Fibroblast of skin of left quadriceps (primary cell): ENCODE data around the gene ADCY1.
A peak's percentile ranks its signal among the peaks of the same experiment; 100 is the strongest.
"Not testable (repeated sequence)": the region's sequence is repeated elsewhere in the genome, so short reads cannot be mapped to it uniquely, and the experiment has no call there.

ENCODE experiments used
- DNase-seq, 2 experiments: peaks; one replicate each; pipeline ENCODE4 v3.0.0-alpha.2; 2013; ENCODE audit warnings: low read depth in 2 of 2

Gene ADCY1

GRCh38 chr7:45710271-45711160 is 136.3 kb downstream of the ADCY1 start:
- no peak for DNase-seq

- no peak for DNase-seq
Measured at GRCh38 chr7:45711161-45711490, 137.0 kb downstream of the ADCY1 start.

- DNase-seq, result no peak
Measured at GRCh38 chr7:45712057-45712689, 138.0 kb downstream of the ADCY1 start.

GRCh38 chr7:45712872-45713668 is 138.9 kb downstream of the ADCY1 start:
- DNase-seq, result no peak

GRCh38 chr7:45713669-45714520 is 139.7 kb downstream of the ADCY1 start:
- no peak for DNase-seq

GRCh38 chr7:45714521-45714820 is 140.3 kb downstream of the ADCY1 start:
- no peak for DNase-seq

- no peak for DNase-seq
Measured at GRCh38 chr7:45715471-45716352, 141.5 kb downstream of the ADCY1 start.

GRCh38 chr7:45716380-45717203 is 142.4 kb downstream of the ADCY1 start:
- DNase-seq, result no peak

- no peak for DNase-seq
Measured at GRCh38 chr7:45717537-45718235, 143.5 kb downstream of the ADCY1 start.

- peak in 1 of 2 experiments; percentile 14 for DNase-seq
Measured at GRCh38 chr7:45718464-45719330, 144.5 kb downstream of the ADCY1 start.

- no peak for DNase-seq
Measured at GRCh38 chr7:45720989-45721388, 146.8 kb downstream of the ADCY1 start.

- DNase-seq, result no peak
Measured at GRCh38 chr7:45721686-45722598, 147.8 kb downstream of the ADCY1 start.

GRCh38 chr7:45725231-45725630 is 151.1 kb downstream of the ADCY1 start:
- not testable (repeated sequence) for DNase-seq

- no peak for DNase-seq
Measured at GRCh38 chr7:45726883-45727282, 152.7 kb downstream of the ADCY1 start.

- peak; percentile 76 to 77 for DNase-seq
Measured at GRCh38 chr7:45731692-45732443, 157.7 kb downstream of the ADCY1 start.

GRCh38 chr7:45738920-45739319 is 164.8 kb downstream of the ADCY1 start:
- not testable (repeated sequence) for DNase-seq
